Subcutaneous adipose tissue (tissue), 4 donors: Measurements from ENCODE around the gene CDH4. TPM values are rescaled to one million over a fixed set of nuclear protein-coding genes. Genes with fewer than 3 reads are reported as not detected.

Experiments used
- CTCF ChIP-seq: fragments of 450-650 bp; IDR thresholded peaks from one replicate; pipeline ENCODE4 v1.5.1; 2016; ENCODE audit warnings: low read depth, mild to moderate bottlenecking, control low read depth, antibody characterized with exemption, moderate library complexity
- total RNA-seq, 4 donors: library from RNA; depleted of rRNA; stranded (reverse); fragments of >200 nt; gene quantifications; one replicate each; pipeline ENCODE4 v1.1.0, GENCODE V29; 2016

CDH4 gene
- total RNA-seq, 4 donors from 2014 or later = not detected

GRCh38 chr20:61765081-61765870 is 513.2 kb downstream of the CDH4 start:
- TF ChIP-seq CTCF = no peak

GRCh38 chr20:61765871-61766654 is 514.0 kb downstream of the CDH4 start:
- no peak for TF ChIP-seq CTCF

DNA sequence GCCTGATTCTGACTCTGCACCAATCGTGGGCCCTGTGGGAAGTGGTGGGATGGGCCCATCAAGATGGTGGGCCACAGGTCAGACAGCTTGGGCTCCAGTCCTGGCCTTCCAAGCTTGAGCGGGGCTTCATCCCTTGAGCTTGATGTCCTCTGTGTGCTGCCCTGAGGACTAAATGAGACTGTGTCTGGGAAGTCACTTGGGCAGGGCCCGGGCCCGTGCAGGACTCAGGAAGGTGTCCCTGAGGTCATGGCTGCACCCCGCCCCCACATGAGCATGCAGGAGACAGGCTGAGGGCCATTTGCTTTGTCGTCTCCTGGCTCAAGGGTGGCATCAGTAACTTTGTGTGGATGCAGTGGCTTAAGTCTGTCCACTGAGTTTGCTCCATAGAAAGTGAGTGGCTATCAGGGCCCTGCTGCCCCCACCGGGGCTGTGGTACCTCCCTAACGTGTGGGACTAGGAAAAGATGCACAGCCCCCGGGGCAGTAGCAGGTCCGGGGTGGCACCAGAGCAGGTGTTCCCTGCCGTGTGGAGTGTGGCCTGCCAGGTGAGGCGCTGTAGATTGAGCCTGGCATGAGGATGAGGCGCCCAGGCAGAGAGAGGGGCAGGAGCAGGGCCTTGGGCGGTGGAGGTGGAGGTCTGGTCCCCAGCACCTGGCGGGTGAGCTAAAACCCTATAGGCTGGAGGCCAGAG is 515.0 kb downstream of the CDH4 start:
- TF ChIP-seq CTCF = no peak

DNA sequence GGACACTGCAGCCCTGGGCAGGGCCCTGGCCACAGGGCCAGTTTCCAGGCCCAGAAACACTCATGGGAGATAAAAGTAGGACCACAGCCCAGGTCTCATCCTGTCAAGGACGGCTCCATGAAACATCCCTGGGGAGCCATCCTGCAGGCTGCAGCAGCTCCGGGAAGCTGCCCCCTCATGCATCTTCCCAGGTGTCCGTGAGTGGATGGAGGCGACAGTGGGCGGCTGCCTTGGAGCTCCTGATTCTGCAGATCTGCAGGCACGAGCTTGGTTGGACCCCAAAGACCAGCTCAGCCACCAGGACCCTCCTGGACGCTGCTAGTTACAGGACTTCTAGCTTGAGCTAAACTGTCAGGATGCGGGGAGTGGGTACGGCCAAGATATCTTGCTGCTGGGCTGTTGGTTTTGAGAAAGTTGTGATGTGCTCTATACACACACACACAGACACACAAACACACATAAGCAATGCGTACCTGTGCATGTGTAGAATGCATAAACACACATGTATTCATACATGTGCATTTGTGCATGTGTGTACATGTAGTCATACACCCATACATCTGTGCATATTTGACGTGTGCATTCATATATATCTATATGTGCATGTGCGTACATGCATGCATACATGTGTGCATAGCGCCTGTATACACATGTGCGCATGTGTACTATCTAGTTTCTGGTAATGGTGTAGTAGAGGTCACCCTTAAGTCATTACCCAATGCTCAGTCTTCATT is 515.9 kb downstream of the CDH4 start:
- no peak for TF ChIP-seq CTCF

- TF ChIP-seq CTCF = no peak
Measured at GRCh38 chr20:61768571-61769285, 516.7 kb downstream of the CDH4 start.

GRCh38 chr20:61769286-61769832 is 517.3 kb downstream of the CDH4 start:
- TF ChIP-seq CTCF = no peak
